ENCODE data around the gene ZDHHC4. TPM values are rescaled to one million over a fixed set of nuclear protein-coding genes. Genes with fewer than 3 reads are reported as not detected.

The ZDHHC4 gene
- total and polyA plus RNA-seq, 2 of the 13 experiments (the other 11 are each of a cell fraction or from before 2014, with no cell fraction given), result 83.2 to 188 TPM

GRCh38 chr7:6589829-6590644, 12.8 kb downstream of the ZDHHC4 start, which contains the start of gene INTS15 (continued):
- TF ChIP-seq NFE2L1 (CRISPR knock-in tag; IDR thresholded peaks at IDR 0.05; ENCODE audit: borderline replicate concordance) (no peak), POLR2A (IDR thresholded peaks at IDR 0.05; ENCODE audit: insufficient read depth in 1 of 2, low read depth in 2 of 2, low read length in 2 of 2) (peak; percentile 69 to 72; a peak in 3 of 4 replicates), ZNF781 (CRISPR knock-in tag; IDR thresholded peaks at IDR 0.05; ENCODE audit: borderline replicate concordance, not compliant biosample characterization) (no peak), ZNF430 (CRISPR knock-in tag; IDR thresholded peaks at IDR 0.05) (no peak), ZNF276 (CRISPR knock-in tag; IDR thresholded peaks at IDR 0.05; ENCODE audit: low read depth) (no peak), ZNF382 (CRISPR knock-in tag; IDR thresholded peaks at IDR 0.05; ENCODE audit: borderline replicate concordance) (no peak), SNAI1 (CRISPR knock-in tag; IDR thresholded peaks at IDR 0.05; ENCODE audit: borderline replicate concordance) (no peak), GABPB1 (CRISPR knock-in tag; IDR thresholded peaks at IDR 0.05) (peak; percentile 87), TEF (CRISPR knock-in tag; IDR thresholded peaks at IDR 0.05) (no peak), ZFP90 (CRISPR knock-in tag; IDR thresholded peaks at IDR 0.05; ENCODE audit: borderline replicate concordance) (no peak), ZNF274 (CRISPR knock-in tag; IDR thresholded peaks at IDR 0.05) (no peak), E2F2 (CRISPR knock-in tag; IDR thresholded peaks at IDR 0.05; ENCODE audit: borderline replicate concordance) (no peak), ZFP1 (CRISPR knock-in tag; IDR thresholded peaks at IDR 0.05) (no peak), TRAFD1 (CRISPR knock-in tag; IDR thresholded peaks at IDR 0.05; ENCODE audit: borderline replicate concordance) (no peak), ZNF629 (CRISPR knock-in tag; conservative IDR thresholded peaks at IDR 0.05) (no peak)
- TF ChIP-seq, protein P1, sequence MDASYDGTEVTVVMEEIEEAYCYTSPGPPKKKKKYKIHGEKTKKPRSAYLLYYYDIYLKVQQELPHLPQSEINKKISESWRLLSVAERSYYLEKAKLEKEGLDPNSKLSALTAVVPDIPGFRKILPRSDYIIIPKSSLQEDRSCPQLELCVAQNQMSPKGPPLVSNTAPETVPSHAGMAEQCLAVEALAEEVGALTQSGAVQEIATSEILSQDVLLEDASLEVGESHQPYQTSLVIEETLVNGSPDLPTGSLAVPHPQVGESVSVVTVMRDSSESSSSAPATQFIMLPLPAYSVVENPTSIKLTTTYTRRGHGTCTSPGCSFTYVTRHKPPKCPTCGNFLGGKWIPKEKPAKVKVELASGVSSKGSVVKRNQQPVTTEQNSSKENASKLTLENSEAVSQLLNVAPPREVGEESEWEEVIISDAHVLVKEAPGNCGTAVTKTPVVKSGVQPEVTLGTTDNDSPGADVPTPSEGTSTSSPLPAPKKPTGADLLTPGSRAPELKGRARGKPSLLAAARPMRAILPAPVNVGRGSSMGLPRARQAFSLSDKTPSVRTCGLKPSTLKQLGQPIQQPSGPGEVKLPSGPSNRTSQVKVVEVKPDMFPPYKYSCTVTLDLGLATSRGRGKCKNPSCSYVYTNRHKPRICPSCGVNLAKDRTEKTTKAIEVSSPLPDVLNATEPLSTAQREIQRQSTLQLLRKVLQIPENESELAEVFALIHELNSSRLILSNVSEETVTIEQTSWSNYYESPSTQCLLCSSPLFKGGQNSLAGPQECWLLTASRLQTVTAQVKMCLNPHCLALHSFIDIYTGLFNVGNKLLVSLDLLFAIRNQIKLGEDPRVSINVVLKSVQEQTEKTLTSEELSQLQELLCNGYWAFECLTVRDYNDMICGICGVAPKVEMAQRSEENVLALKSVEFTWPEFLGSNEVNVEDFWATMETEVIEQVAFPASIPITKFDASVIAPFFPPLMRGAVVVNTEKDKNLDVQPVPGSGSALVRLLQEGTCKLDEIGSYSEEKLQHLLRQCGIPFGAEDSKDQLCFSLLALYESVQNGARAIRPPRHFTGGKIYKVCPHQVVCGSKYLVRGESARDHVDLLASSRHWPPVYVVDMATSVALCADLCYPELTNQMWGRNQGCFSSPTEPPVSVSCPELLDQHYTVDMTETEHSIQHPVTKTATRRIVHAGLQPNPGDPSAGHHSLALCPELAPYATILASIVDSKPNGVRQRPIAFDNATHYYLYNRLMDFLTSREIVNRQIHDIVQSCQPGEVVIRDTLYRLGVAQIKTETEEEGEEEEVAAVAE (CRISPR knock-in tag; IDR thresholded peaks at IDR 0.05; ENCODE audit: borderline replicate concordance), result no peak
- TF ChIP-seq, protein P2, sequence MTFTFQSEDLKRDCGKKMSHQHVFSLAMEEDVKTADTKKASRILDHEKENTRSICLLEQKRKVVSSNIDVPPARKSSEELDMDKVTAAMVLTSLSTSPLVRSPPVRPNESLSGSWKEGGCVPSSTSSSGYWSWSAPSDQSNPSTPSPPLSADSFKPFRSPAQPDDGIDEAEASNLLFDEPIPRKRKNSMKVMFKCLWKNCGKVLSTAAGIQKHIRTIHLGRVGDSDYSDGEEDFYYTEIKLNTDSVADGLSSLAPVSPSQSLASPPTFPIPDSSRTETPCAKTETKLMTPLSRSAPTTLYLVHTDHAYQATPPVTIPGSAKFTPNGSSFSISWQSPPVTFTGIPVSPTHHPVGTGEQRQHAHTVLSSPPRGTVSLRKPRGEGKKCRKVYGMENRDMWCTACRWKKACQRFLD (CRISPR knock-in tag; IDR thresholded peaks at IDR 0.05; ENCODE audit: borderline replicate concordance), result 0 out of 2 replicates have a peak, but pooled peaks have one; percentile 51
